Muscle layer of colon (tissue), 2 donors: ENCODE measurements around the gene CBY2.
"Not testable (repeated sequence)": the region's sequence is repeated elsewhere in the genome, so short reads cannot be mapped to it uniquely, and the experiment has no call there.

Source experiments
- H3K27ac ChIP-seq: one replicate; pipeline ENCODE4 v1.7.0; 2013; ENCODE audit warnings: low read depth, mild to moderate bottlenecking, low read length, moderate library complexity
- H3K27me3 ChIP-seq, 2 donors: one replicate each; pipeline ENCODE4 v1.7.0; 2013; ENCODE audit warnings: low read length in 2 of 2, mild to moderate bottlenecking in 2 of 2; ENCODE audit not compliant: insufficient read depth in 2 of 2, control insufficient read depth in 1 of 2
- H3K36me3 ChIP-seq: one replicate; pipeline ENCODE4 v1.7.0; 2013; ENCODE audit warnings: mild to moderate bottlenecking, low read length; ENCODE audit not compliant: insufficient read depth
- H3K4me1 ChIP-seq: one replicate; pipeline ENCODE4 v1.7.0; 2013; ENCODE audit warnings: mild to moderate bottlenecking, low read length; ENCODE audit not compliant: insufficient read depth
- H3K4me3 ChIP-seq, 2 donors: one replicate each; pipeline ENCODE4 v1.7.0; 2013; ENCODE audit warnings: low read length in 2 of 2, low read depth in 1 of 2, mild to moderate bottlenecking in 1 of 2, moderate library complexity in 1 of 2
- H3K9ac ChIP-seq: one replicate; pipeline ENCODE4 v1.7.0; 2013; ENCODE audit warnings: low read length
- H3K9me3 ChIP-seq: one replicate; pipeline ENCODE4 v1.7.0; 2013; ENCODE audit warnings: mild to moderate bottlenecking, low read length
- donor health status: abdominal sarcoma.
- donor health status: Adenocarcinoma of cecum.

Gene CBY2, protein sequence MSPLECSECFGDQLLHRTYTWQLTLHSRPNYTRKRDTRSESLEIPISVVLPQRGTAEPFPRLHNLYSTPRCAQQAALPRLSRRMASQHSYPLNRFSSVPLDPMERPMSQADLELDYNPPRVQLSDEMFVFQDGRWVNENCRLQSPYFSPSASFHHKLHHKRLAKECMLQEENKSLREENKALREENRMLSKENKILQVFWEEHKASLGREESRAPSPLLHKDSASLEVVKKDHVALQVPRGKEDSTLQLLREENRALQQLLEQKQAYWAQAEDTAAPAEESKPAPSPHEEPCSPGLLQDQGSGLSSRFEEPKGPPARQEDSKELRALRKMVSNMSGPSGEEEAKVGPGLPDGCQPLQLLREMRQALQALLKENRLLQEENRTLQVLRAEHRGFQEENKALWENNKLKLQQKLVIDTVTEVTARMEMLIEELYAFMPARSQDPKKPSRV

DNA sequence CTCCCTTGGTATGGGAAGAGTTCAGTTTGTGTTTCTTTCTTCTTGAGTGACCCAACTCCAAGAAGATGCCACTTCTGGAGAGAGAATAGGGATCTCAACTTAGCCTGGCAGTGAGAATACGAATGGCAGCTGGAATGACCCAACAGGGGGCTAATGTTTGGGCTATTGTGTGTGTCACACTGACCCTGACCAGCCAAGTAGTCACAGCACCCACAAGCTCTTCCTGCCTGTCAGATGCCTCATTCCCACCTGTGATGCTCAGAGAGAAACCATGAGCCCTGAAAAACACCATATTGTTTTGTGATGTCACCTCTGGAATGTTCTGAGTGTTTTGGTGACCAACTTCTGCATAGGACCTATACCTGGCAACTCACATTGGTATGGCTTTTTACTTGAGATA lies at the start of gene CBY2:
Gene CBY2 (plus strand): TSS at position 233 of the 400 bp plus-strand sequence. CDS start 71 bp downstream, at position 304.
- Histone ChIP-seq H3K9ac (no peak within 1 kb of the TSS), H3K27ac (no peak within 1 kb of the TSS), H3K4me3 (no peak within 1 kb of the TSS), H3K27me3 (no peaks in the 10 kb centered on the region), H3K4me1 (no peaks in the 10 kb centered on the region), H3K9me3 (no peaks in the 10 kb centered on the region), H3K36me3 (no peaks in the 10 kb centered on the region)

DNA sequence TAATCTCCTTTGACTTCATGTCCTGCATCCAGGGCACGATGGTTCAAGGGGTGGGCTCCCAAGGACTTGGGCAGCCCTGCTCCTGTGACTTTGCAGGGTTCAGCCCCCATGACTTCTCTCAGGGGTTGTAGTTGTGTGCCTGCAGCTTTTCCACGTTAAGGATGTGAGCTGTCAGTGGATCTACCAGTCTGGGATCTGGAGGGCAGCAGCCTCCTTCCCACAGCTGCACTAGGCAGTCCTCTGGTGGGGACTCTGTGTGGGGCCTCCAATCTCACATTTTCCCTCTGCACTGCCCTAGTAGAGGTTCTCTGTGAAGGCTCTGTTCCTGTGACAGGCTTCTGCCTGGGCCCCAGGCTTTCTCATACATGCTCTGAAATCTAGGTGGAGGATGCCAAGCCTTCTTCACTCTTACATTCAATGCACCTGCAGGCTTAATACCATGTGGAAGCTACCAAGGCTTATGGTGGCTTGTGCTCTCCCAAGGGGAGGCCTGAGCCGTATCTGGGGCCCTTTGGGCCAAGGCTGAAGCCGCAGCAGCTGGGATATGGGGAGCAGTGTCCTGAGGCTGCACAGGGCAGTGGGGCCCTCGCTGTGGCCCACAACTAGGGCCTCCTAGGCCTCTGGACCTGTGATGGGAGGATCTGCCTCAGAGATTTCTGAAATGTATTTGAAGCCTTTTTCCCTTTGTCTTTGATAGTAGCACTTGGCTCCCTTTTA lies 47.3 kb upstream of the CBY2 start:
- H3K27ac ChIP-seq = no peak overlapping the region
- no peaks in the 10 kb centered on the region for H3K36me3 ChIP-seq
- H3K9me3 ChIP-seq = no peaks in the 10 kb centered on the region
- H3K4me1 ChIP-seq = no peaks in the 10 kb centered on the region
- no peaks in the 10 kb centered on the region for H3K27me3 ChIP-seq
- no peak overlapping the region for H3K9ac ChIP-seq
- H3K4me3 ChIP-seq = no peak overlapping the region

DNA sequence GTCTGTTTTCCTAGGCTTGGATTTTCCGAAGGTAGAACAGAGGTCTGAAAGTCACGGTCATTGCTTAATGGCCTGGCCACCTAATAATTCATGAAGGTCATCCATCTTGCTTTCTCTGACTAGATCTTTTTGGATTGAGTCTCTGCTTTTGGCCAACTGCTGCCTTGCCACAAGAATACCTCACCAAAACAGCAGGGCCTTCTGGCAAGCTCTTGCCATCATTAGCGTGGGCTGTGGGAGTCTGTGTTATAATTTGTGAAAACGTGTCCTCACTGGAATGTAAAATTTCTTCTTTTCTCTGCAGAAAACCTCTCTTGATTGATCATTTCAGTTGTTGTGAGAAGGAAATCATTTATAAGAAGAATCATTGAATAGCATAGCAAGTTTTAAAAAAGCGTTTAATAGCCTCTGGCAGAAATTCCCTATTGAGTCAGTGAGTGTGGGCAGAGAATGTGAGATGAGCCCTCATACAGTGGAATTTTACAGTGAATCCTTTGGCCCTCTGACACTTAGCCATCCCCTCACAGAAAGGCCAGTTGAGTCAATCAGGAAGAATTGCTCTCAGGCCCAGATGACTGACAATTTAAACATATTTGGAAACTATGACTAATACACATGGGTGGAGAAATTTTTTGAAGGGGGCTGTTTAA lies 43.4 kb upstream of the CBY2 start:
- Histone ChIP-seq H3K27me3 (no peaks in the 10 kb centered on the region), H3K4me1 (no peaks in the 10 kb centered on the region), H3K9me3 (no peaks in the 10 kb centered on the region), H3K9ac (no peak overlapping the region), H3K36me3 (no peaks in the 10 kb centered on the region), H3K27ac (no peak overlapping the region), H3K4me3 (no peak overlapping the region)

DNA sequence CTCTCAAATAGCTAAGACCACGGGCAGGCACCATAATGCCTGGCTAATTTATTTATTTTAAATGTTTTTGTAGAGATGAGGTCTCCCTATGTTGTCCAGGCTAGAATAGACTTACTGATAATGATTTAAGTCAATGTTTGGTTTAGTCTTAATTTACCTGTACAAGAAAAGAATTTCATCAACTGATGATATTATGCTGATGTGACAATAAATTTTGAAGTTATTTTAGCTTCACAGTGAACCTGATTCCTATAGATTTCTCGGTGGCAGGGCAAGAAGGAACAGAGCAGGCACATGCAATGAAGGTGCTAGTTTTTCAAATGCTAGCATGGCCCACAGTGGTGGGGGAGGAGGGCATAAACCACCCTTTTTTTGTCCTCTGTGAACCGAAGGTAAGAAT lies 42.6 kb upstream of the CBY2 start:
- Histone ChIP-seq H3K9ac (no peak overlapping the region), H3K27me3 (no peaks in the 10 kb centered on the region), H3K4me3 (no peak overlapping the region), H3K9me3 (no peaks in the 10 kb centered on the region), H3K36me3 (no peaks in the 10 kb centered on the region), H3K27ac (no peak overlapping the region), H3K4me1 (no peaks in the 10 kb centered on the region)

DNA sequence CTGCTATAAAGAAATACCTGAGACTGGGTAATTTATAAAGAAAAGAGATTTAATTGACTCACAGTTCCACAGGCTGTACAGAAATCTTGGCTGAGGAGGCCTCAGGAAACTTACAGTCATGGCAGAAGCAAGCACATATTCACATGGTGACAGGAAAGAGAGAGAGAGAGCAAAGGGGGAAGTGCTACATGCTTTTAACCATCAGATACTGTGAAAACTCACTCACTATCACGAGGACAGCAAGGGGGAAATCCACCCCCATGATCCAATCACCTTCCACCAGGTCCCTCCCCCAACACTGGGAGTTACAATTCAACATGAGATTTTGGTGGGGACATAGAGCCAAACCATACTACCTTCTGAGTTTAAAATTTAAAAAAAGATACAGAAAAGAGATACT lies 41.7 kb upstream of the CBY2 start:
- not testable (repeated sequence) for H3K9ac ChIP-seq, H3K4me1 ChIP-seq, H3K27me3 ChIP-seq, H3K36me3 ChIP-seq, H3K9me3 ChIP-seq, H3K4me3 ChIP-seq, H3K27ac ChIP-seq

DNA sequence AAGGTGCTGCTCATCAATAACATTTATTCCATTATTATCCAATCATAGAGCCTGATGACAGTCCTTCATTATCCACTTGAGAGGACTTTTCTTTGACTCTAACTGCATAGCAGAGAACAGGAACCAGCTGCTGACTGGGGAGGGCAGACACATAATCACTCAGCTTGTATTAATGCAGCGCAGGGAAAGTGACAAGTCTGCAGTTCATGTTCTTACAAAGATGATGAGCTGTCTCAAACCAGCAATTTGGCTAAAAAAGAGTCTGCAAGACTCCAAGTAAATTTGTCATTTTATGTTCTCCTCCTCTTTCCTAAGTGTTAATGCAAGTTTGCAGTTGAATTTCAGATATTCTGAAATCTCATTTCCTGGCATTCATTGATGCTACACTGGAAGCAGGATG lies 40.0 kb upstream of the CBY2 start:
- H3K4me1 ChIP-seq = no peaks in the 10 kb centered on the region
- no peak overlapping the region for H3K4me3 ChIP-seq
- no peak overlapping the region for H3K27ac ChIP-seq
- no peak overlapping the region for H3K9ac ChIP-seq
- no peaks in the 10 kb centered on the region for H3K9me3 ChIP-seq
- H3K27me3 ChIP-seq = no peaks in the 10 kb centered on the region
- H3K36me3 ChIP-seq = no peaks in the 10 kb centered on the region

DNA sequence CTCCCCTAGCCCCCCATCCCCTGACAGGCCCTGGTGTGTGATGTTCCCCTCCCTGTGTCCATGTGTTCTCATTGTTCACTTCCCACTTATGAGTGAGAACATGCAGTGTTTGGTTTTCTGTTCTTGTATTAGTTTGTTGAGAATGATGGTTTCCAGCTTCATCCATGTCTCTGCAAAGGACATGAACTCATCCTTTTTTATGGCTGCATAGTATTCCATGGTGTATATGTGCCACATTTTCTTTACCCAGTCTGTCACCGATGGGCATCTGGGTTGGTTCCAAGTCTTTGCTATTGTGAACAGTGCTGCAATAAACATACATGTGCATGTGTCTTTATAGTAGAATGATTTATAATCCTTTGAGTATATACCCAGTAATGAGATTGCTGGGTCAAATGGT lies 39.2 kb upstream of the CBY2 start:
- H3K4me3 ChIP-seq, H3K9ac ChIP-seq, H3K4me1 ChIP-seq, H3K36me3 ChIP-seq, H3K27me3 ChIP-seq, H3K9me3 ChIP-seq, H3K27ac ChIP-seq: not testable (repeated sequence)

DNA sequence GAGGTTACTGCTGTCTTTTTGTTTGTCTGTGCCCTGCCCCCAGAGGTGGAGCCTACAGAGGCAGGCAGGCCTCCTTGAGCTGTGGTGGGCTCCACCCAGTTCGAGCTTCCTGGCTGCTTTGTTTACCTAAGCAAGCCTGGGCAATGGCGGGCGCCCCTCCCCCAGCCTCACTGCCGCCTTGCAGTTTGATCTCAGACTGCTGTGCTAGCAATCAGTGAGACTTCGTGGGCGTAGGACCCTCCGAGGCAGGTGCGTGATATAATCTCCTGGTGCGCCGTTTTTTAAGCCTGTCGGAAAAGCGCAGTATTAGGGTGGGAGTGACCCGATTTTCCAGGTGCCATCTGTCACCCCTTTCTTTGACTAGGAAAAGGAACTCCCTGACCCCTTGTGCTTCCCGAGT lies 32.5 kb upstream of the CBY2 start:
- H3K9ac ChIP-seq, H3K4me3 ChIP-seq, H3K27me3 ChIP-seq, H3K27ac ChIP-seq, H3K4me1 ChIP-seq, H3K9me3 ChIP-seq, H3K36me3 ChIP-seq: not testable (repeated sequence)

DNA sequence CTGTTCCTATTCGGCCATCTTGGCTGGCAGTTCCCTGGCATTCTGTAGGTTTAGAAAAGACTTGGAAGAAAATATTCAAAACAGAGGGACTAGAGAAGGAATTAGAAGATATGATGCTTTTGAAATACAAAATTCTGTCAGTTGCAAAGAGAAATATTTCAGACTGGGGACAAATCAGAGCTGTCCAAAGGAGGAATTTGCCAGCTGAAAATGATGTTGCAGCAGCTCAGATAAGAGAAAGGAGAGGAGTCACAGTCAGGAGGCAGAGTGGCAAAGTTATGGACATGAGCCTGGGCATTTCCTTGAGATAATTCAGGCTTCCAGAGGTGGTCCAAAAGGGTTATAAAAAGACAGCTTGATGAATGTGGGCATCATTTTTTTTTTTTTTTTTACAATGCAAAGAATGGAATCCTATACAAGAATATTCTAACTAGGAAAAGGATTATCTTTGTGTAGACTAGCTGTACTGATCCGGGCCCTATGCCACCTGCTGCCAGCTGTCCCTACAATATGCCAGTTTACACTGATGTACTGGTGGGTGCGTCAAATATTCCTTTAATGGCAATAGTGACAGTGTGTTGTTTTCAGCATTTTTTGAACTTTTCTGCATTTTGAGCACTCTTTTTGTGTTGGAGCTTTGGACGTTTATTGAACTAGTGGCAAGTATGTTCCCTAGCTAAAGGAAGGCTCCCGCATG lies 31.8 kb upstream of the CBY2 start:
- Histone ChIP-seq H3K4me3 (no peak overlapping the region), H3K4me1 (no peaks in the 10 kb centered on the region), H3K36me3 (no peaks in the 10 kb centered on the region), H3K27me3 (no peaks in the 10 kb centered on the region), H3K9ac (no peak overlapping the region), H3K27ac (no peak overlapping the region), H3K9me3 (no peaks in the 10 kb centered on the region)

DNA sequence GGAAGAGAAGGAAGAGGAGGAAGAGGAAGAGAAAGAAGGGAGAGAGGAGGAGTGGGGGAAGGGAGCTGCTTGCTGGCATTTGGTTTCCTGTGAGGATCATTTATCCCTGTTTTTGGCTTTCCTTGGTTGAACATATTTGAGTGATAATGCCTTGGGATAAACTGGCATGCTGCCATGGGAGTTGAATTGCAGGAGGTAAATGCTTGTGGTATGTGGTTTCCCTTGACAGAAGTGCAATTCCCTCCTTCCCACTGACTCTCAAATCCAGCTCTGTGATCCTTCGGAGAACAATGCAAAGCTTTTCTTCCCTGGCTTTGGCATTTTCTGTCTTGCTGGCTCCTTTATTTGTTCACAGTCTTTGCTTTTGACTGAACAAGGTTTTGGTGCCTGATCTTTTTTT lies 27.2 kb upstream of the CBY2 start:
- H3K36me3 ChIP-seq = no peaks in the 10 kb centered on the region
- H3K27me3 ChIP-seq = no peaks in the 10 kb centered on the region
- H3K27ac ChIP-seq = no peak overlapping the region
- no peak overlapping the region for H3K4me3 ChIP-seq
- no peaks in the 10 kb centered on the region for H3K9me3 ChIP-seq
- H3K9ac ChIP-seq = no peak overlapping the region
- H3K4me1 ChIP-seq = no peaks in the 10 kb centered on the region

DNA sequence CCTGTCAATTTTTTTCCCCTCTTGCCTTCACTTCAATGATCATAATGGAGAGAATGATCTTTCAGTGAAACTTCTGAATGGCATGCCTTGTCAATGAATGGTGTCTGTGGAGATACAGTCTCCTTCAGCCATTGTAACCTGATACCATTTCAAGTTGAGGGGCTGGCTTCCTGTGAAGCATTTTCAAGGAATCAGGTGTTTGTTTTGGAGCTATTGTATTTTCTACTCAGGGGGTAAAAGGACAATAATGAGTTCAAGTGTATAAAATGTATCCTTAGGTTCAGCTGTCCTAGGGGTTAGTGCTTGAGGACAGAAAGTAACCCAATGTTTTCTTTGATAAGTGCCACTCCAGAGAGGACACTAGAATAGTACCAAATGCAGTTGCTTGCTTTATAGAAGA lies 23.8 kb upstream of the CBY2 start:
- no peak overlapping the region for H3K27ac ChIP-seq
- H3K4me3 ChIP-seq = no peak overlapping the region
- H3K4me1 ChIP-seq = no peaks in the 10 kb centered on the region
- no peaks in the 10 kb centered on the region for H3K36me3 ChIP-seq
- no peaks in the 10 kb centered on the region for H3K9me3 ChIP-seq
- H3K27me3 ChIP-seq = no peaks in the 10 kb centered on the region
- H3K9ac ChIP-seq = no peak overlapping the region
